GM23248 (cell line): ENCODE data around the gene APBA2.

Experiments used
- EZH2 ChIP-seq: fragments of 200-600 bp; sonication (generic); IDR thresholded peaks from 2 replicates; pipeline ENCODE4 v1.6.1; 2018; ENCODE audit warnings: antibody characterized with exemption, mild to moderate bottlenecking; ENCODE audit not compliant: insufficient read depth, poor library complexity, severe bottlenecking
- EZH2phosphoT487 ChIP-seq: fragments of 200-600 bp; sonication (generic); IDR thresholded peaks from 2 replicates; pipeline ENCODE4 v1.6.1; 2018; ENCODE audit warnings: antibody characterized with exemption, moderate library complexity, mild to moderate bottlenecking, low read depth; ENCODE audit not compliant: insufficient read depth

GRCh38 chr15:29087521-29088285 is 201.9 kb downstream of the APBA2 start:
- no peak for TF ChIP-seq EZH2phosphoT487
- TF ChIP-seq EZH2 = no peak
